Endothelial cell of umbilical vein (primary cell): ENCODE measurements around the gene PCED1B. TPM values are rescaled to one million over a fixed set of nuclear protein-coding genes. Genes with fewer than 3 reads are reported as not detected.

Experiments used
- BruUV-seq: library from RNA; stranded (reverse); fragments of 400-500 nt; replicated peaks from 2 replicates; lab custom pipeline; 2021; lab: Mats Ljungman, UMichigan
- CTCF ChIA-PET: fragments of 300-600, 350-600 bp; sonication (Branson Sonifier 250); formaldehyde crosslinking; loops from one replicate; lab custom pipeline; 2021; ENCODE audit warnings: antibody characterized with exemption, inconsistent platforms; lab: Charles Lee
- POLR2A ChIA-PET: fragments of 300-600, 350-600 bp; sonication (Branson Sonifier 250); formaldehyde crosslinking; loops from one replicate; lab custom pipeline; 2021; ENCODE audit warnings: antibody characterized with exemption, inconsistent platforms; lab: Charles Lee
- DNase-seq: peaks from one replicate; pipeline ENCODE4 v3.0.0-alpha.2; 2011; ENCODE audit warnings: low read depth, low spot score
- FAIRE-seq: peaks from 2 replicates; lab custom pipeline; 2011; peaks lifted over from hg19 to GRCh38; lab: Jason Lieb, UNC
- H2AFZ ChIP-seq: 2 replicates; pipeline ENCODE4 v1.6.0; 2012; ENCODE audit warnings: low read depth, low read length, control low read depth, inconsistent platforms
- H3K27ac ChIP-seq: 2 replicates; pipeline ENCODE4 v1.5.1; 2011; ENCODE audit warnings: low read depth, mild to moderate bottlenecking, control low read depth, low read length, moderate library complexity; ENCODE audit not compliant: insufficient read depth
- H3K27me3 ChIP-seq, 2 experiments: 2 replicates each; pipeline versions ENCODE4 v1.6.0 to v1.6.1; 2011; ENCODE audit warnings: low read length in 2 of 2, mixed read lengths in 1 of 2; ENCODE audit not compliant: control insufficient read depth in 2 of 2, insufficient read depth in 2 of 2
- H3K36me3 ChIP-seq, 2 experiments: 2 replicates in 1 of 2; 3 replicates in 1 of 2; pipeline ENCODE4 v1.5.1; 2011; ENCODE audit warnings: low read length in 2 of 2, mild to moderate bottlenecking in 1 of 2, moderate library complexity in 1 of 2; ENCODE audit not compliant: control insufficient read depth in 2 of 2, insufficient read depth in 2 of 2; ENCODE audit errors: extremely low read depth in 1 of 2
- H3K4me1 ChIP-seq: 3 replicates; pipeline ENCODE4 v1.5.1; 2011; ENCODE audit warnings: mild to moderate bottlenecking, low read length; ENCODE audit not compliant: control insufficient read depth, insufficient read depth; ENCODE audit errors: extremely low read depth
- H3K4me2 ChIP-seq: 2 replicates; pipeline ENCODE4 v1.6.1; 2011; ENCODE audit warnings: low read length, control low read depth, mixed read lengths; ENCODE audit not compliant: insufficient read depth
- H3K4me3 ChIP-seq, 3 experiments: fragments of 200-600 bp in 1 of 3; sonication (generic), shearing (Covaris generic) in 1 of 3; replicated peaks in 1 of 3; 2 replicates each; pipeline ENCODE4 v1.5.1; 2011 to 2016; ENCODE audit warnings: control low read depth in 3 of 3, low read length in 3 of 3, mild to moderate bottlenecking in 2 of 3, inconsistent platforms in 1 of 3, low read depth in 1 of 3, moderate library complexity in 1 of 3; ENCODE audit not compliant: insufficient read depth in 1 of 3
- H3K79me2 ChIP-seq: 2 replicates; pipeline ENCODE4 v1.6.0; 2012; ENCODE audit warnings: low read length, inconsistent platforms; ENCODE audit not compliant: control insufficient read depth, insufficient read depth
- H3K9ac ChIP-seq: replicated peaks from 2 replicates; pipeline ENCODE3; 2011; ENCODE audit warnings: low read length, control low read depth; ENCODE audit not compliant: insufficient read depth; ENCODE audit errors: extremely low read depth
- H3K9me1 ChIP-seq: replicated peaks from 3 replicates; pipeline ENCODE4 v1.6.0; 2011; ENCODE audit warnings: mild to moderate bottlenecking, low read length; ENCODE audit not compliant: control insufficient read depth, insufficient read depth; ENCODE audit errors: extremely low read depth
- H3K9me3 ChIP-seq: replicated peaks from 2 replicates; pipeline ENCODE4 v1.5.1; 2012; ENCODE audit warnings: low read length, inconsistent platforms; ENCODE audit not compliant: control insufficient read depth, insufficient read depth
- H4K20me1 ChIP-seq: replicated peaks from 2 replicates; pipeline ENCODE3; 2011; ENCODE audit warnings: mild to moderate bottlenecking, low read length; ENCODE audit not compliant: control insufficient read depth, insufficient read depth; ENCODE audit errors: extremely low read depth
- CTCF ChIP-seq, 2 donors: IDR thresholded peaks; 1 replicate in 1 of 2; 2 replicates in 1 of 2; pipeline ENCODE4 v1.5.1; 2011; ENCODE audit warnings: low read length in 2 of 2, mild to moderate bottlenecking in 2 of 2, moderate library complexity in 2 of 2, control low read depth in 1 of 2, inconsistent platforms in 1 of 2, low read depth in 1 of 2; ENCODE audit not compliant: insufficient read depth in 1 of 2; ENCODE audit errors: extremely low read depth in 1 of 2
- EZH2 ChIP-seq: IDR thresholded peaks from 2 replicates; pipeline ENCODE4 v1.6.1; 2012; ENCODE audit warnings: borderline replicate concordance, low read depth, mild to moderate bottlenecking, moderate library complexity, low read length, inconsistent platforms; ENCODE audit not compliant: severe bottlenecking
- FOS ChIP-seq: IDR thresholded peaks from 2 replicates; pipeline ENCODE4 v1.6.1; 2011; ENCODE audit warnings: mild to moderate bottlenecking, low read length, moderate library complexity, borderline replicate concordance; ENCODE audit not compliant: insufficient read depth
- GATA2 ChIP-seq: IDR thresholded peaks from 2 replicates; pipeline ENCODE4 v1.7.0; 2011; ENCODE audit warnings: low read depth, mild to moderate bottlenecking, moderate library complexity, mixed read lengths, low read length; ENCODE audit not compliant: insufficient read length, insufficient read depth
- JUN ChIP-seq: IDR thresholded peaks from 2 replicates; pipeline ENCODE4 v1.6.1; 2011; ENCODE audit warnings: borderline replicate concordance, low read depth; ENCODE audit not compliant: insufficient read length, insufficient read depth
- MAX ChIP-seq: IDR thresholded peaks from 2 replicates; pipeline ENCODE4 v1.6.1; 2011; ENCODE audit not compliant: insufficient read depth, insufficient read length
- MYC ChIP-seq: IDR thresholded peaks from one replicate; pipeline ENCODE4 v1.6.1; 2011; ENCODE audit warnings: mild to moderate bottlenecking, low read depth, low read length
- POLR2A ChIP-seq: IDR thresholded peaks from 2 replicates; pipeline ENCODE4 v1.6.1; 2012; ENCODE audit warnings: low read depth, mild to moderate bottlenecking, control low read depth, low read length
- POLR2AphosphoS5 ChIP-seq: IDR thresholded peaks from 2 replicates; pipeline ENCODE4 v1.6.1; 2012; ENCODE audit warnings: low read depth, mild to moderate bottlenecking, control low read depth, low read length, moderate library complexity; ENCODE audit not compliant: insufficient read depth
- dilution Hi-C: fragments of 300-500 bp; cut with MboI; formaldehyde crosslinking; loops from one replicate; pipeline ENCODE4 v1.15.0; 2019; ENCODE audit warnings: low sequenced_read_pairs; ENCODE audit not compliant: extremely low pct_ligation_motif_present
- intact Hi-C: fragments of 100-400 bp; cut with micrococcal nuclease; formaldehyde crosslinking; loops from one replicate; pipeline ENCODE4 v1.10.0; 2022
- polyA plus RNA-seq, 4 experiments: library from polyadenylated mRNA; depleted of rRNA in 3 of 4; stranded (reverse) in 3 of 4; unstranded in 1 of 4; fragments of >200 nt; gene quantifications; 2 replicates each; pipeline versions ENCODE4 v1.2.1 to v1.2.3, GENCODE V29; 2011 to 2012; ENCODE audit warnings: missing spikeins in 1 of 4
- total RNA-seq: library from RNA; stranded (reverse); gene quantifications from 2 replicates; pipeline ENCODE4 v1.2.3, GENCODE V29; 2021

Gene PCED1B
- total and polyA plus RNA-seq, 2 donors (not counting 3 experiments of a cell fraction or from before 2014, with no cell fraction given) = 1.7 to 2.6 TPM

GRCh38 chr12:47111392-47111778, 32.0 kb downstream of the PCED1B start:
- H2AFZ ChIP-seq = no peak overlapping the region
- H3K27me3 ChIP-seq = no peaks in the 10 kb centered on the region
- H3K9me3 ChIP-seq = no peaks in the 10 kb centered on the region
- no peaks in the 10 kb centered on the region for H3K79me2 ChIP-seq
- intact Hi-C loops = no loop called here
- H3K27ac ChIP-seq = no peak overlapping the region
- no peak overlapping the region for H3K9ac ChIP-seq
- H3K4me3 ChIP-seq = no peak overlapping the region
- no peaks in the 10 kb centered on the region for H3K4me1 ChIP-seq
- no peak for FAIRE-seq
- CTCF ChIA-PET = interaction anchor here (0.7 kb wide), 1 partner anchor 15 kb away, joined by 3 read pairs; no protein-coding TSS in a partner anchor
- dilution Hi-C loops = no loop called here
- no peak overlapping the region for H3K4me2 ChIP-seq
- BruUV-seq = no TSS peak
- no peak for DNase-seq
- H3K9me1 ChIP-seq = no peaks in the 10 kb centered on the region
- POLR2A ChIA-PET = no interaction called here
- H4K20me1 ChIP-seq = no peaks in the 10 kb centered on the region
- TF ChIP-seq POLR2A (no peak), GATA2 (no peak), EZH2 (no peak), POLR2AphosphoS5 (no peak)
- no peaks in the 10 kb centered on the region for H3K36me3 ChIP-seq

GRCh38 chr12:47111854-47112253, 32.4 kb downstream of the PCED1B start:
- intact Hi-C loops (no loop called here), dilution Hi-C loops (no loop called here)

More at GRCh38 chr12:47111854-47112253, 32.4 kb downstream of the PCED1B start:
- Histone ChIP-seq H3K79me2 (no peaks in the 10 kb centered on the region), H2AFZ (no peak overlapping the region), H3K27ac (no peak overlapping the region), H3K27me3 (no peaks in the 10 kb centered on the region), H3K9me1 (no peaks in the 10 kb centered on the region), H3K9me3 (no peaks in the 10 kb centered on the region), H3K4me3 (no peak overlapping the region), H3K9ac (no peak overlapping the region), H4K20me1 (no peaks in the 10 kb centered on the region), H3K4me2 (no peak overlapping the region), H3K4me1 (no peaks in the 10 kb centered on the region), H3K36me3 (no peaks in the 10 kb centered on the region)
- no peak for FAIRE-seq
- POLR2A ChIA-PET = no interaction called here
- TF ChIP-seq JUN (no peak), FOS (no peak), GATA2 (no peak), POLR2AphosphoS5 (no peak), POLR2A (no peak), MAX (no peak), EZH2 (no peak), CTCF (IDR thresholded peaks at IDR 0.05; ENCODE audit: extremely low read depth in 1 of 2, insufficient read depth in 1 of 2, low read depth in 1 of 2, low read length in 2 of 2) (no peak), MYC (no peak)
- BruUV-seq = no TSS peak
- DNase-seq = no peak
- CTCF ChIA-PET = interaction anchor here (1.1 to 1.4 kb wide), 3 partner anchors 10 to 286 kb away, joined by 3 to 4 read pairs (median 3); no protein-coding TSS in a partner anchor
